ENCODE data around the gene CPOX.
A peak's percentile ranks its signal among the peaks of the same experiment; 100 is the strongest.
"Not testable (repeated sequence)": the region's sequence is repeated elsewhere in the genome, so short reads cannot be mapped to it uniquely, and the experiment has no call there.

CPOX gene

DNA sequence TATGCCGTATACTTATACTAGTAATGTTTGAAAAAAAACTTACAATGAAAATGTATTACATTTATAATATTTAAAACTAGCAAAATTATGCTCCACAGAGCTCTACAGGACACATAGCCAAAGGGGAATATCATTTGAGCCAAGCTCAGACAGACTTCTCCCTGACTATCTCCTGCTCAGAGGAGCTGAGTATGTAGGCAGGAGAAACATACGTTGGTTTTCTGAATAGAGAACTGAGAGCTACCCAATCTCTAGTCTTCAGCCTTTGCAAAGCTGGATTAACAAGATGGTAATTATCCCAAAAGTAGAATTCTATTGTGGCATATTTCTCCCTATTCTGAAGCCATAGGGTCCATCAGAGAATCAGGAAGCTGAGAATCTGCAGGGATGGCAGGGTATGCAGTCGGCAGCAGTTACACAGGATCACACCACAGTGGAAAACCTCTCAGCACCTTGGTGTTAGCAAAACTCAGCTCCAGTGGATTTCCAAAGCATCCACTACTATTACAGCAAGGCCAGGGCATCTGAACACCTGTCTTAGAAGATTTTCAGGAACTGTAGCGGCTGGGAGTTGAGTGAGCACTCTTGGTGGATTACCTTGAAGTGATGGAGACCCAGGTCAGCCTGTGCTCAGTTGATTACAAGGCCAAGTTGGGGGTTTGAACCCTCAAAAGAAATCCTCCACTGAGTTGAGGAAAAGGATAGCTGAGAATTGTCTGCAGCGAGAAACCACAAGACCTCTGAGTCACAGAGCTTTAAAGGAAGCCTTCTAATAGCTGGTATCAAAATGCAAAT lies 31.5 kb downstream of the CPOX start:
- DNase-seq (ENCODE audit: low spot score): peak; percentile 70

- no peak for DNase-seq (ENCODE audit: low spot score)
Observed at GRCh38 chr3:98560911-98561310, 32.5 kb downstream of the CPOX start.

DNA sequence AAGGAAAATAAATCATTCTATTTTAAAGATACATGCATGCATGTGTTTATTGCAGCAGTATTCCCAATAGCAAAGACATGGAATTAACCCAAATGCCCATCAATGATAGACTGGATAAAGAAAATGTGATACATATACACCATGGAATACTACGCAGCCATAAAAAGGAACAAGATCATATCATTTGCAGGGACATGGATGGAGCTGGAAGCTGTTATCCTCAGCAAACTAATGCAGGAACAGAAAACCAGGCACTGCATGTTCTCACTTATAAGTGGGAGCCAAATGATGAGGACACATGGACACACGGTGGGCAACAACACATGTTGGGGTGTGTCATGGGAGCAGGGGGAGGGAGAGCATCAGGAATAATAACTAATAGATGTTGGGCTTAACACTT lies 33.6 kb downstream of the CPOX start:
- not testable (repeated sequence) for DNase-seq (ENCODE audit: low spot score)

GRCh38 chr3:98558100-98558827 lies 35.1 kb downstream of the CPOX start:
- no peak for DNase-seq (ENCODE audit: low spot score)

DNA sequence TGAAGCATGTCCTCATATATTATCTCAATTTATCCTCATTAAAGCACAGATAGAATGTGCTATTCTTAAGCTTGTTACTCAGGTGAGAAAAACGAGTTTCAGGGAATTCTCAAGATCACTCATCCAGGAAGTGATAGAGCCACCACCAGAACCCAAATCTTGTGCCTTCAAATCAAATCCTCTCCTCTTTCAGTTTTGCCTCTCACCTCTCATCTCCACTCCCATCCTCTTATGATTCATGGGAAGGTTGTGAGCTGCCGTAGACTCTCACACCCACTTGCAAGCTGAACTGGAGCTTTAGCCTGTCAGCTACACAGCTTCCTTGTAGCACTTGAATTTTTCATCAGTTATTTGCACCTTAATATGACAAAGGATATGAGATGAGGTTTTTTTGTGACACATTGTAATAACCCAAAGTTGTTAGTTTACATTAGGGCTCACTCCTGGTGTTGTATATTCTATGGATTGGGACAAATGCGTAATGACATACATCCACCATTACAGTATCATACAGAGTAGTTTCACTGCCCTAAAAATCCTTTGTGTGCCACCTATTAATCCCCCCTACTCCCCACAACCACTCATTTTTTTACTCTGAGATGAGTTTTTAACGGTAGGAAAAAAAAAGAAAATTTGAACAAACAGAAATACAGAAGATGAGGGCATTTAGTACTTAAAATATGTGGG lies 35.9 kb downstream of the CPOX start:
- DNase-seq (ENCODE audit: low spot score): peak; percentile 75

DNA sequence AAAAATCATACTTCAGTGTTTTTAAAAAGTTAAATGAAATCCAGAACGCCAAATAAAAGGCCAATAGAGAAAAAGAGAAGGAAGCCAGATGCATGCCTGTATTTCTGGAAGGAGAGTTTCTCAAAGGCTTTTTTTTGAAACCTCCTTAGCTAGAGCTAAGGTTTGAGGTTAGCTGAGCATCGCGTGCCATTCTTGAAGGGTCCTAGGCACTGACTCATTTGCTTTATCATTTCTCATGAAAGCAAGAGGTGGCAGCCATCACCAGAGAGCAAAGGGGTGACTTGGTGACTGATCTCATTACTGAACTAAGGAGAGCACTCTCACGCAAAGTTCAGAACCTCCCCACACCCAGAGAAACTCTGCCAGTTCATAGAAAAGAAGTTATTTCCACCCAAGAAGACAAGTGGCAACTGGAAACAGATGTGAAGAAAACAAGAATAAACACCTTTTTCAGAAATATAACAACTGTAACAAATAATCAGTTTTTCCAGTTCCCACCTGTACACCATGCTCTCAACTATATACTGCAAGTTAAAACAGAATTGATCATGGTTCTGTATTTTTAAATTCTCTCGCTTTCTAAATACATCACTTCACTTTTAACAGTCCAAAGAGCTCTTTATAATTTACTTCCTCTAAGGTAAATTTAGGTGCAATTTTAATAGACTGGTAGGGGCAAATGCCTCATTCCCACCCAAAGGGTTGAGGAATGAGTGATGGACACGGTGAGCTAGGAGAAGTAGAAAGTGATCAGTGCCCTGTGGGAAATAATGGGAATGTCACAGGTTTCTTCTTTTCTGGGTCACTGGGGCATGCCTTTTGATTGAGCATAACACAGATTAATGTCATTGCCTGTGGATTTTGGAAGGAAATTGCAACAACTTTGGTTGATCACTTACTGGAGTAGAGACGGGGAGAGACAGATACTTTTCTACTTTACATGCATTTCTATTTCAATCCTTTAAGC lies 37.0 kb downstream of the CPOX start:
- peak; percentile 90 for DNase-seq (ENCODE audit: low spot score)

GRCh38 chr3:98555025-98555379 lies 38.4 kb downstream of the CPOX start:
- DNase-seq (ENCODE audit: low spot score): no peak

DNA sequence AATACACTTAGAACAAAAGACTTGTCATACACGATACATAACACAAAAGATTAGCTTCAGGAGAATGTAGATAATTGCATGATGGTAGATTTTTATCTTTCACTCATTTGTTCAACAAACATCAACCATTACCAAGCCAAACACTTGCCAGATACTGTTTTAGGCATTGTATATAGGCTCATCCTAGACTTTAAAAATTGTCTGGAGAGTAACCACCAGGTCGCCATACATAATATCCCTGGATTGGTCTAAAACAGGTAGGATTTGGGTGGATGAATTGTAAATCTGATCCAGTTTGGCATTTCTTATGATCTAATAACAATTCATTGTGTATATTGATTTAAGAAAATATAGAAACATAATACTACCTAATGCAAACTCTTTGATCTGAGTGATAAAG lies 38.8 kb downstream of the CPOX start:
- no peak for DNase-seq (ENCODE audit: low spot score)

DNA sequence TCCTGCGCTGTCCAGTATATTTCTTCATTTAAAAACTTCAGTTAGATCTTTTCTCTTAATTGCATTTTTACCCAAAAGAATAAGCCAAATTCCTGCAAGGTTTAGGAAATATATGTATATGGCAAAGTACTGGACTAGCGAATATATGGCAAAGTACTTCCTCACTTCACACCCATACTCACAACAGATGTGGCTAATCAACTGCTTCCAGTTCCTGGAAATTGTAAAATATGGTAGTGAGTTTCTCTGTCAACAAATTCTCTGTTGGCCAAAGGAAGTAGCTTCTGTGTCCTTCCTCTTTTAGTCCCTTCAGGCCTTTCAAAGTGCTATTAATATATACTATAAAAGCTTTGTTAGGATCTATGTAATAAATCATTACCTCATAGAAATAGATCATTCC lies 39.7 kb downstream of the CPOX start:
- no peak for DNase-seq (ENCODE audit: low spot score)

GRCh38 chr3:98553021-98553563 lies 40.3 kb downstream of the CPOX start:
- no peak for DNase-seq (ENCODE audit: low spot score)

DNA sequence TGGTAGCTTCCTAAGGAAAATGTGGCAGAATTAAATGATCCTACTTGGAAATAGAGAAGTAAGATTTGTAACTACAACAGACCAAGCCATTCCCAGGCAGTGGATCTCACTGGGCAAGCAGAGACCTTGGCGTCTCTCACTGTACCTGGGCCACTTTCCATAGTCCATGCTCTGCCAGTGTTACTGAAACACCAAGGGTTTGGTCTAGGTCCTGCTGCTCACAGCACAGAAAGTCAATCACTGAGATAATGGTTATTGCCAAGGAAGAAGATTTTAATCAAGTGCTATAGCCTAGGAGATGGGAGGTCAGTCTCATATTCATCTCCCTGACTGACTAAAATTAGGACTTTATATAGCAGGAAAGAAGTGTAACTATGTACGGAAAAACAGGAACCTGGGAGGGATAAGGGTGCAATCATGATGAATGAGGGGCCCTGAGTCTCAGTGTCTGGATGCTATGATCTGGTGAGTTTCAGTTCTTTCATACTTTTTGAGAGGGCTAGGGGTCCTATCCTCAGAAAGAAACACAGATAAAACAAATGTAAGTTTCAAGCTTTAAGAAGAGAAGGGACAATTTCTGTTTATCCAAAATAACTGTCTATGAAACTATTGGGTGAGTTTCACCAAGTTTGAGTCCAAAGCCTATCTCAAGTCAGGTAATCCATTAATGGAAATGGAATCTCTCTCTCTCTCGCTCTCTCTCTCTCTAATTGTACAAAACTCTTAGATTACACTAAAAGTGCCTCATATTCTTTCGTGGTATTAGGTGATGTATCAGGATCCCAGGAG lies 41.0 kb downstream of the CPOX start:
- DNase-seq (ENCODE audit: low spot score): no peak

- no peak for DNase-seq (ENCODE audit: low spot score)
Observed at GRCh38 chr3:98551754-98552153, 41.7 kb downstream of the CPOX start.

DNA sequence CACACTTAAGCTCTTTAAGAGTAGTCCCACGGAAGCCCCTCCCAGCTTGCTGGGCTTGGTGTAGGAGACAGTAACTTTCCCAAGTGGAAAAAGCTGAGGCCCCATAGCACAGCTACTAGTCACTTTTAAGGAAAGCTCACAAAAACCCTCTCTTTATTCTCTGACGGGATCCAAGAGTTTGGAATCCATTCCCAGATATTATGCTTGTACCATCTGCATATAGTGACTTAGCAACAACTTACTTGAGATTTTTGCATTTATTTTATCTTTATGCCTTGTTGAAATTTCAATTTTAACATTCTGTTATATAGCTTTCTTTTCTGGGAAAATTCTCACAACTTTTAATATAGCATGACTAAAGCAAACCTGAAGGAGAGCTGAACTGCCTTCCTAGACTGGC lies 42.2 kb downstream of the CPOX start:
- DNase-seq (ENCODE audit: low spot score): no peak

GRCh38 chr3:98550833-98551232 lies 42.6 kb downstream of the CPOX start:
- DNase-seq (ENCODE audit: low spot score): no peak

DNA sequence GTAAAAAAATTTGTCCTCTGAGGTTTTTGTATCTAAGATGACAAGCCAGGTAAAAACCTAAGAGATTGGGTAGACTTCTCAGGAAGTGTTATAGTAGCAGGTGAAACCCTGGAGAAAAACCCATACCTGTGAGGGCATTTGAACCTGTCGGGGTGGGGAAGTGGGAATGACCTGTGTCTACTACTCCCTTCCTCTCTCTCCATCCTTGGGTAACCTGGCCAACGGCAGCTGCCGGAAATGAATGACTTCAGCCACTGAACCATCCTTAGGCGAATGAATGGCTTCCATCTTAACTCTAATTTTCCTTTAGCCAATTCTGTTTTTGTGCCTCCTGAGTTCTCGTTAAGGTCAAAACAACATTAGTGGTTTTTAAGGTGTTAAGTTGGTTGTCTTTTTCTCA lies 44.9 kb downstream of the CPOX start:
- DNase-seq (ENCODE audit: low spot score): no peak

GRCh38 chr3:98545940-98546339 lies 47.5 kb downstream of the CPOX start:
- peak; percentile 64 for DNase-seq (ENCODE audit: low spot score)

GRCh38 chr3:98542623-98543022 lies 50.8 kb downstream of the CPOX start:
- no peak for DNase-seq (ENCODE audit: low spot score)

- no peak for DNase-seq (ENCODE audit: low spot score)
Observed at GRCh38 chr3:98541695-98542094, 51.7 kb downstream of the CPOX start.

DNA sequence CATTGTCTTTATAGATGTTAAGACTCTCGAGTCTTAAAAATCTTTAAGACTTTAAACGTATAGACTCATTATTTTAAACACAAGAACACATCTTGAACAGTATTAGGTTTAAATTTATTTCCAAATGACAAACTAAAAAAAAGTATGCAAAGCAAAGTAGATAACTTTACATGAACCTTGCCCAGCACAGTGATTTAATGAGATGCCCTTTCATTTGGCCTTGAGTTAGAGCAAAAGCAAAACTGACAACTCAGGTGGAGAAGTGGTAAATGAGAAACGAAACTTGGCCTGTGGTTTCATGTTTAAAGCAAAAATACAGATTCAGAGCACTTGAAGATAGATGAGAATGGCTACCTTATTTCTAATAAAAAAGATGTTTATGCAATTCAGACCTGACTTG lies 53.1 kb downstream of the CPOX start:
- DNase-seq (ENCODE audit: low spot score): peak; percentile 51

DNA sequence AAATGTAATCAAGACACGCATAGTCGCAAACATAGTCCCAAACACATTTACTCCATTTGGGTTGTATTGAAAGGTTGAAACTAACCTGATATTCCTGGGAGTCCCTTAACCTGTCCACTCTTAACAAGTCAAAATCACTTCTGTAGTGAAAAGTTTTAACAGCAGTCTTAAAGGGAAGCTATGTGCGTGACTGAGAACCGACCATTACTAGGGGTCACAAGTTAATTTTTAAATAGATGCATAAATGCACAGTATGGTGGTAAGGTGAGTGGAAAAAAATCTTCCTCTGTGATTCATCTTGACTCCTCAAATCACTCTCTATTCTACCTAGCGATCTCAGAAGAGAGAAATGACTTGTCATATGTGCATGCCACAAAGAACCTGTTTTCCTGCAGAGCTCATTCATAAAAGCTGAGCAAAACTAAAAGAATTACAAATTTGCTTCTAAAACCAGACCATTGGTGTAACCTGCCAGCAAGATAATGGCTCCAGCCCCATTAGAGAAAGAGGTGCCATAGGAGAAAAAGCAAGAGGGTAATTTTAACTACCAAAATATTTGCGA lies 56.9 kb downstream of the CPOX start:
- no peak for DNase-seq (ENCODE audit: low spot score)

GRCh38 chr3:98534734-98535133 lies 58.7 kb downstream of the CPOX start:
- DNase-seq (ENCODE audit: low spot score): no peak
